ENCODE results near the gene SSBP4.
"Not testable (repeated sequence)": the region's sequence is repeated elsewhere in the genome, so short reads cannot be mapped to it uniquely, and the experiment has no call there.

The SSBP4 gene

DNA sequence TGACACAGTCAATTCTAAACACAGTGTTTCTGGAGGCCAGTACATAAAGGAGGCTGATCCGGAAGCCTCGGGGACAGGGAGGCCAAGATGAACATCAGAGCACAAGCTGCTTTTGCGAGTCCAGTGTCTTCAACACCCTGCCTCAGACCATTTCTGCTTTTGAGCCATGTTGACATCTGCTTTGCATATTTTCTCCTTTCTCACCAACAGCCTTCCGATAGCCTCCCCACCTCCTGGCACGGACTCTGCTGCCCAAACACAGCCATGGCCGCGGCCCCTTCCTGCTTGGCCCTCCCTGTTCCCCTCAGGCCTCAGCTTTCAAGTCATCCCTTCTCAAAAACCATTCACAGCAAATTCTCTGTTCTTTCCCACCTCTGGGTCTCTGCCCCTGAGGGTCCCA, 25.4 kb upstream of the SSBP4 start:
- DNase-seq (ENCODE audit: low spot score), result no peak

DNA sequence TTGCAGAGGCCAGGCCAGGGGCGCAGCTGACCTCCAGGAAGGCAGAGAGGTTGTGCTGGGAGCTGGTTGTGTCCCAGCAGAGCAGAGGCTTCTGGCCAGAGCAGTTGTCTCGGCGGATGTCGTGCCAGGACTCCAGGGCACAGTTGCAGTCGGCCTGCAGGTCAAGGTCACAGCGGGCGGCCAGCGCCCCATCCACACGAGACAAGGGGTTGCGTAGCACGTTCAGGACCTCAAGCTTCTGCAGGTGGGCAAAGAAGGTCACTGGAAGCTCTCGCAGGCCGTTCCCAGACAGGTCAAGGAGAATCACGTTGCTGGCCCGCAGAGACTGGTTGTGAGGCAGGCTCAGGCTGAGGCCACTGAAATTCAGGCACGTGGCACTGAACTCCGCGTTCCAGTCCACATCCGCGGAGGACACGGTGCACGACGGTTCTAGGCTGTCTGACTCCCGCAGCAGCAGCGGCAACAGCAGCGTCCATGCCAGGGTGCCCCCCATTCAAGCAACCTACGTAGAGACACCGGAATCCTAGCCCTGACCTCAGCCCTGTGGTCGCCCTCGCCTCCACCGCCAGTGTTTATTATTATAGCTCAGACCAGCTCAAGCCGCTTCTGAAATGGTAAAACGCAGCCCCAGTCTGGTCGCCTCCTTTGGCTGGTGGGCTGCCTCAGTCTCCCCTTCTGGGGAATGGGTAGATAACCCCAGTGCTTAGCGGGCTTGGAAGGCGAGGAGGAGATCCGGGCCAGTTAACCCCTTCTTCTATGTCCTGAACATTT, 22.5 kb upstream of the SSBP4 start:
- DNase-seq (ENCODE audit: low spot score), result no peak

DNA sequence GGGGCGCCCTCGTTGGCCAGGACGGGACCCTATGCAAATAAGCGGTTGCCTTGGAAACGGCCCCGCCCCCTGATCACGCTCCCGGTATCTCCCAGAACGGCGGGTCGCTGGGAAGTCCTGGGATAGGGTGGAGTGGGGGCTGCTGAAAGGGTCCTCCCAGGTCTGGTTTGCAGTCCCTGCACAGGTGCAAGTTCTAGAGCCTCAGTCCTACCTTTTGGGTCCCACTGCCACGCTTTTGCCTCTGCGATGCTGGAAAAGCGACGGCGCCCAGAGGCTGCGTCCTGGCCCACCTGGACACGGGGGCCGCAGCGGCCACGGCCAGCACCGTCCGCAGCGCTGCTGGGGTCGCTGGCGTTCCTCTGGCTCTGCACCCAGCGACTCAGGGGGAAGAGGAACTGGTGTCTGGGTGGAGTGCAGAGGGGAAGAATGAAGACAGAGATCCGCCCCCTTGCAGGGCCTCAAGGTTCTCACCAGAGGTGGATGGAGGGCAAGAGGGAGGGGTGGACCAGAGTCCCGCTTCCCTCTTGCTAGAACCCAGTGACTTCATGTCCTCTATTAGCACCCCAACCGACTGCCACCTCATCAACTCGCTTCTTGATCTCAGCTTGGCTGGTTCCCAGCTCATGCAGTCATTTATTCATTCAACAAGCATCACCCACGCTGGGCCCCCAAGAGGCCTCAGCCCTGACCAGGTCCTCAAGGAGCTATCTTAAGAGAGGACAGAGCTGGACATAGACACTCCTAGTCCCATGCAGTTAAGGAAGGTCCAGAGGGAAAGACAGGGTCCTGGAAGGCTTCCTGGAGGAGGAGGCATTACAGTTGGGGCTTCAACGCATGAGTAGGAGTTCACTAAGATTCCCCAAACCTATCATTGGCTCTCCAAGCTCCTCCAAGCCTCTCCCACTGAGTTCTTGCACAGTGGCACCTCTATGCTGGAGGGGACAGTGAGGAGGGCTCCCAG, 21.7 kb upstream of the SSBP4 start, which contains the start of gene LRRC25:
Gene LRRC25, minus strand, starts transcription at position 381 of the 961 bp plus-strand sequence. CDS start 659 bp downstream, outside the sequence.
- no peak for DNase-seq (ENCODE audit: low spot score)

DNA sequence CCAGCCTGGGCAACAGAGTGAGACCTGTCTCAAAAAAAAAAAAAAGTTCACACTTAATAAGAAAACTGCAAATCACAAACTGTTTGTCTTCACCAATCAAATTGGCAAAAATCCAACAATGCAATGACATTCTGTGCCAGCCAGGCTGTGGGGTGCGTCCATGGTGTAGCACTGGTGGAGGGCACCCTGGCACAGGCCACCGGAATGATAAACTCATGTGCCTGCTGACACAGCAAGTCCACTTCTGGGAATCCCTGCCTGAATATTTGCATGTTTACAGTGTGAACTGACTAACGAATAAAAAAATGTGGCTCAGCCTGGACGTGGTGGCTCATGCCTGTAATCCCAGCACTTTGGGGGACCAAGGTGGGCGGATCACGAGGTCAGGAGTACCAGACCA, 20.2 kb upstream of the SSBP4 start:
- no peak for DNase-seq (ENCODE audit: low spot score)

DNA sequence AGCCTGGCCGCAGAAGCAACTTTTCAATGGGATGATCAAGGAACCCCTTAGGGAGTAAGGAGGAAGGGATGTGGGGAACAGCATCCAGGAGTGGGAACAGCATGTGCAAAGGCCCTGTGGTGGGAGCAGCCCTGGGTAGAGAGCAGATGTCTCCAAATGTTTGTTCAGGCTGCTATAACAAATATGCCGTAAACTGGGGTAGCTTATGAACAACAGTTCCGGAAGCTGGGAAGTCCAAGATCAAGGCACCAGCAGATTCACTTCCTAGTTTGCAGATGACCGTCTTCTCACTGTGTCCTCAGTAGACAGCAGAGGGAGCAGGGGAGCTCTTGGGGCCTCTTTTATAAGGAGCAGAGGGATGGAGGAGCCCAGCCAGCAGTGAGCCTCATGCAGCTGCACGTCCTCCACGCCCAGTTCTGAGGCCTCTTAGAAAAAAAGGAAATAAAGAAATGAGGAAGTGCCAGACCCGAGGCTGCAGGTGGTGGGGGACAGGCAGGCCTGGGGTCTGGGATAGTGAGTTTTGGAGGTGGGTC, 17.6 kb upstream of the SSBP4 start:
- no peak for DNase-seq (ENCODE audit: low spot score)

DNA sequence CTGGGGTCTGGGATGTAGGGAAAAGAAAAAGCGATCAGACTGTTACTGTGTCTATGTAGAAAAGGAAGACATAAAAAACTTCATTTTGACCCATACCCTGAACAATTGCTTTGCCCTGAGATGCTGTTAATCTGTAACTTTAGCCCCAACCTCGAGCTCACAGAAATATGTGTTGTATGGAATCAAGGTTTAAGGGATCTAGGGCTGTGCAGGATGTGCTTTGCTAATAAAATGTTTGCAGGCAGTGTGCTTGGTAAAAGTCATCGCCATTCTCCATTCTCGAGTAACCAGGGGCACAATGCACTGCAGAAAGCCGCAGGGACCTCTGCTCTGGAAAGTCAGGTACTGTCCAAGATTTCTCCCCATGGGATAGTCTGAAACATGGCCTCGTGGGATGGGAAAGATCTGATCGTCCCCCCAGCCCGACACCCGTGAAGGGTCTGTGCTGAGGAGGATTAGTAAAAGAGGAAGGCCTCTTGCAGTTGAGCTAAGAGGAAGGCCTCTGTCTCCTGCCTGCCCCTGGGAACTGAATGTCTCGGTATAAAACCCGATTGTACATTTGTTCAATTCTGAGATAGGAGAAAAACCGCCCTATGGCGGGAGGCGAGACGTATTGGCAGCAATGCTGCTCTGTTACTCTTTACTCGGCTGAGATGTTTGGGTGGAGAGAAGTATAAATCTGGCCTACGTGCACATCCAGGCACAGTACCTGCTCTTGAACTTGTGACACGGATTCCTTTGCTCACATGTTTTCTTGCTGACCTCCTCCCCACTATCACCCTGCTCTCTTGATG, 16.5 kb upstream of the SSBP4 start:
- not testable (repeated sequence) for DNase-seq (ENCODE audit: low spot score)

DNA sequence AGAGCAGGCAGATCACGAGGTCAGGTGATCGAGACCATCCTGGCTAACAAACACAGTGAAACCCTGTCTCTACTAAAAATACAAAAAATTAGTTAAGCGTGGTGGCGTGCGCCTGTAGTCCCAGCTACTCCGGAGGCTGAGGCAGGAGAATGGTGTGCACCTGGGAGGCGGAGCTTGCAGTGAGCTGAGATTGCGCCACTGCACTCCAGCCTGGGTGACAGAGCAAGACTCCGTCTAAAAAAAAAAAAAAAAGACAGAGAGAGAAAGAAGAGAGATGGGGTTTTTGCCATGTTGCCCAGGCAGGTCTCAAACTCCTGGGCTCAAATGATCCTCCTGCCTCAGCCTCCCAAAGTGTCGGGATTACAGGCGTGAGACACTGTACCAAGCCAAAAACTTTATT, 13.4 kb upstream of the SSBP4 start:
- not testable (repeated sequence) for DNase-seq (ENCODE audit: low spot score)

DNA sequence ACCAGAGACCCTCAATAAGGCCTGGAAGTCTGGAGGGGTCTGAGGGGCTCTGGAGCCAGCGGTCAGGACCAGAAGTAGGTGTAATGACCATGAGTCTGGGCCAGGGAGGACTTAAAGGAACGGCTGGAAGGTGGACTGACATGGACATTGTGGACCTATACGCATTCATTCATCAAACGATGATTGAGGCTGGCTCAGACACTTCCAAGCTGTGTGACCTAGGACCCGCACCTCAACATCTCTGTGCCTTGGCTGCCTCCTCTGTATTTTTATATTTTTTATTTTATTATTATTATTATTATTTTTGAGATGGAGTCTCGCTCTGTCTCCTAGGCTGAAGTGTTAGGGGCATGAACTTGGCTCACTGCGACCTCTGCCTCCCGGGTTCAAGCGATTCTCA, 12.4 kb upstream of the SSBP4 start:
- no peak for DNase-seq (ENCODE audit: low spot score)

DNA sequence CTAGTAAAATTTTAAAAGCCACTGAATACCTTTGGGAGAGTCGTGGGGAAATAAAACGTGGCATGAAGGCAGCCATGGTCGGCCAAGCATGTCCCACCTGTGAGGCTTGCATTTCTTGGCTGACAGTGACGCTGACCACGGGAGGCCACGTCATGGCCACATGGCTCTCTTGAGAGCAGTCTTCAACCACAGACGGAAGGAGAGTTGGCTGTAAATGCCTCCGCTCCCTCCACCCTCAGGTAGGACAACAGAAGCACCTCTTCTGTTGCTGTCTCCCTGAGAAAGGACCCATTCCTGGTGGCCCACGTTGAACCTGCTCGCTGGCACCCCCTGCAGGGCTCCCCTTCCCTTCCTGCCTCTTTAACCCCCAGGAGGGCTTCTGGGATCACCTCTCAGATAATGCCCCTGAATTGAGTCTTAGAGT, 11.1 kb upstream of the SSBP4 start:
- no peak for DNase-seq (ENCODE audit: low spot score)

DNA sequence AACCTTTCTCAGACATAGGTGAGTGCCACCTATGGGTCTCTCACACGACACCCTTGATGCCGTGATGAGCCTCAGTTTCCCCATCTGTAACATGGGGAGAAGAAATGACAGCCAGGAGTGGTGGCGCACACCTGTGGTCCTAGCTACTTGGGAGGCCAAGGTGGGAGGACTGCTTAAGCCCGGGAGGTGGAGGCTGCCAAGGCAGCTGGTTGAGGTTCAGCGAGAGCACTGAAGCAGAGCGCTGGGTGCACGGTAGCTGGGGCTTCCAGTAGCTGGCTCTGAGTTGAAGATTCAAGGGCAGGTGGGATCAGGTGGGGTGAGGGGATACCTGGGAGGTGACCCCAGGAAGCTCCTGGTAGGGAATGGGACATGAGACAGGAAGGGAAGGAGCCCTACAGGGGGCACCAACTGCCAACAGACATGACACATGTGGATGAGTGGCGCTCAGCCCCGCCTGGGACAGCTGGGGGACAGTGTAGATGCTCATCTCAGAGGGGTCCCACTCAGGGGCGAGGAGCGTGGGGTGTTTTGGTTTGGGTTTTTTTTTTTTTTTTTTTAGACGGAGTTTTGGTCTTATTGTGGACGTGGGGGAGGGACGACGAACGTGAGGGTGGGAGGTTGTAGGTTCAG, 6.5 kb upstream of the SSBP4 start:
- DNase-seq (ENCODE audit: low spot score), result no peak

DNA sequence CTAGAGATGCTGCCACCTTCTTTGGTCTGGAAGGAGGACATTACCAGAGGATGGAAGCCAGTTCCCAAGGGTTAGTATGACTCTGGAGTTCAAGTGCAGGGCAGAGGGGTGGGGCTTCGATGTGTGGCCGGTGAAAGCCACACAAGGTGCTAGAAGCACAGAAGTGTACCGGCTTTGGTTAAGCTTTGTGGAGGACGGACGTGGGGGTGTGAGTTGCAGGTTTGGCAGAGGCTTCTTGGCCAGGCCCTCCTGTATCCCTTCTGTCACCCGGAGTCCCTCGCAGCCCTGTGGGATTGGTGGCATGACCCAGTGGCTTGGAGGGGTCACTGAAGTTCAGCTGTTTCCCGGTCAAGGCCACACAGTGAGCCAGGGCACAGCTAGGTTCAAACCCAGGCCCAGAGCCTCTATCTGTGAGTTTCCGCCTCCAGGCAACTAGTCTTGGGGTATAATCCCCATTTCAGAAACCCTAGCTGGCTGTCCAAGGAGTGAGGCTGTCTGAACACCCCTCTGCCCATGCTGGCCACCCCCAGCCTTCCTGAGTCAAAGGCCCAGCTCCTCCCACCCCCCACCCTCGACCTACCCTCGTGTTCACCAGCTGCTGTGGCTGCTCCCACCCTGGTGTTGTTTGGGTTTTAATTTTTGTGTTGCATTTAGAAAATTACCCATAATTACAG, 4.6 kb upstream of the SSBP4 start:
- no peak for DNase-seq (ENCODE audit: low spot score)

DNA sequence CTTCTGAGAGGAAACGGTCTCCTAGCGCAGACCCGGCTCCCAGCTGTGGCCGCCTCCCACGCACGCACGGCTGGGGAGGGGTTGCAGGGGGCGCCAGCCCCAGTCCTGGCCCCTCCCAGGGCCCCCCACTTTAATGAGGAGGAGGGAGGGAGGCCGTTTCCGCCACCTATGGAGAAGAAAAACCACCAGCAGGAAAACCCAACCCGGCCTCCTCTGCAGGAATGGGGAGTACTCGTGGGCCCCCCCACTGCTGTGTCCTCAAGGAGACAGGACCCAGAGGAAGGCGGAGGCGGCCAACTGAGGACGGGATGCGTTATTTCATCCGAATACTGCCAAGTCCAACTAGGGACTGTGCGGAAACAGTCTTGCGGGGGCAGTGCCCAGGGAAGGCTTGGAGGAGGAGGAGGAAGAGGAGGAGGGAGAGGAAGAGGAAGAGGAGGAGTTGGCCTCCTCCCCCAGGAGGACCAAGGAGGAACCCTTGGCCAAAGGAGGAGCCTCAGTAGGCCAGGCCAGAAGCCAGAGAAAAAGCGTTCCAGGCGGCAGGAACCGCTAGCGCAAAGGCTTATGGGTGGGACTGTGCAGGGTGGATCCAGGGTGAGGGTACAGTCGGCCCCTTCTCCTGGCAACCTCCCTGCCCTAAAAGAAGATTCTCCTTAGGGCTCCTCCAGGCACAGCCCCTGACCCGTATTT, 3.9 kb upstream of the SSBP4 start:
- no peak for DNase-seq (ENCODE audit: low spot score)

DNA sequence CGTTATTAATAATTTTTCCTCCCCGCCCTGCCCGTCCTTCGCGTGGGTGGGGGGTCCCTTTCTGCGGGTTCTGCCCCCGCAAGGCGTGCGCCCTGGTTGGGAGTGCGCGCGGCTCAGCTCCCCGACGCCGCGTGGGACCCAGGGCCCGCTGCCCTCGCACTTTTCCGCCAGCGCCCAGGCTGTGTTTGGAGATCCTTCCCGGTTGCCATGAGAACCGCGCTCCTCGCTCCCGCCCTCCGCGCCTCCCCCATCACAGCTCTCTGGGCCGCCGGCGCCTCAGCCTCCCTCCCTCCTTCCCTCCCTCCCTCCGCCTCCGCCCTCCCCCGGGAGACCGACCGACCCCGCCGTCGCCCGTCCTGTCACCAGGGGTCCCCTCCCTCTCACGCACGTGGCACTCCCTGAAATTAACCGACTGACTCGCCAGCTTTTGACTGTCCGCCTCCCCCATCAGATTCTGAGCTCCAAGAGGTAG, 2.4 kb upstream of the SSBP4 start:
- peak; percentile 74 for DNase-seq (ENCODE audit: low spot score)

DNA sequence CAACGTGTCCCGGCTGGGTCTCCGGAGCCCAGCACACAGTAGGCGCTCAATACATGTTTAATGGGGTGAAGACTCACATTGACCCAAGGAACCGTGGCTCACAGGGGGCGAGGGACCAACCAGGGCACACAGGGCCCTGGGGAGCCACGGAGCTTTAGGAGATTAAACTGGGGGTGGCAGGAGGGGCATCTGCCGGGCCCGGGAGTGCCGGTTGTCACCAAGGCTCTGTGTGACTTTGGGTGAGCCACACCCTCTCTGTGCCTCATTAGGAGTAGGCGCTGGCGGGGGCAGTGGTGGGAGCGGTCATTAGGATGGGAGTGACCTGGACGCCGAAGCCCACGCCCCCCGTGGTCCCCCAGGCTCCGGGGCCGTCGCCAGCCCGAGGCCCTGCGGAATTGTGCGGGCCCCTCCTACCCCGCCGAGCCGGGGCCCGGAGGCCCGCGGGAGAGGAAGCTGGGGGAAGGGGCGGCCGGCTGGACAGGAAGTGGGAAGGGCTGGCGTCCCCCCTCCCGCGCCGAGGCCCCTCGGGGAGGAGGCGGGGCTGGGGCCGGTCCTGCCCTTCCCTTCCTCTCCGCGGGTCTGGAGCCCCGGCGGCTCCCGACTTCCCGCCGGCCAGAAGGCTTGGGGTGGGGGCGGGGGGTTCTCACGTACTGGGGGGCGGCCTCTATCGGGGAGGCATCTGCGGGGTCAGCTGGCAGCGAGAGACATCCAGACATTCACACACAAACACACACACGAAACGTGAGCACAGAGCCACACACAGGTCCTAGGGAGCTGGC, 1.8 kb upstream of the SSBP4 start:
- peak; percentile 56 for DNase-seq (ENCODE audit: low spot score)

DNA sequence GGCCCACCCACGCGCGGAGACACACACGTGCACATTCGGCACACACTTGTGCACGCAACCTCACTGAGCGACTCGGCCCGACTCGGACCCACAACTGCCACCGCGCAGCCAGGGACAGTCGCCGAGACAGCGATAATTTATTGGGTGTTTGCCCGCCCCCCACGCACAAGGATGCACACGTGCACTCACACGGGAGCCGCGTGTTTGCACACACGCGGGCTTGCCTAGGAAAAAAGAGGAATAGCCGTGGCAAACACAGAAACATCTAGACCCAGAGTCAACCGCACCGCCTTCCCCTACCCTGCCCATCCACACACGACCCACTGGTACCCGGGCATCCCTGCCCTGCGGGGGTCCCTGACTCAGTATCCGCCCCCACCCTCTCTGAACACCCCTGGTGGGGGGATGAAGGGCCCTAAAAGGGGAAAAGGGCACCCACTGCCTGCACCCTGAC, 1.1 kb upstream of the SSBP4 start:
- no peak for DNase-seq (ENCODE audit: low spot score)

DNA sequence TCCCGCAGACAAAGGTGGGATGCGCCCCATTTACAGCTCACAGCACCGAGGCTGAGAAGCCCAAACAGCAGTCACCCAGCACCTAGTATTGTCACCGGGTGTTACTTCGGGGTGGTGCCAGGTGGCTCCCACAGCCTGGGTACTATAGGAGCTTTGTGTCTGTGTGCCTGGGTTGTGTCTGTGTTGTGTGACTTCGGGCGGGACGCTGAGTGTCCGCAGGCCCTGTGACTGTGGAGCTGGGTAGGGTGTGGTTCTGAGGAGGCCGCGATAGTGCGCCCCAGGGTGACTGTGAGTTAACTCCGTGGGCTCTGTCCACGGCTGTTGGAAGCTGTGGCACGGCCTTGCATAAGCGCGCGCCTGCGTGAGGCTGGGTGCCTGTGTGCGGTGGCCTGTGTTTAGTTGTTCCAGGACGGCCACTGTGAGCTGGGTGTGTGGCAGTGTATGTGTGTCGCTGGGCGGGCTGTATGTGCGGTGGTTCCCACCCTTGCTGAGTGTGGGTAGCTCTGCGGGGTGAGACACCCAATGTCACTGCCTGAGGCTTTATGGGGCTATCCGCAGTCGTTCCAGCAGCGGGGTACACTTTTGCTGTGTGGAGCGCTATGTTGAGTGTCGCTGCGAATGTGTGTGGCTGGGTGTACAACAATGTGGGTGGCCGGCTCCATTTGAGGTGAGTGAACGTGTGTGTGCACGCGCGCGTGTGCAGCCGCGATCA, 559 bp upstream of the SSBP4 start:
- DNase-seq (ENCODE audit: low spot score), result no peak

DNA sequence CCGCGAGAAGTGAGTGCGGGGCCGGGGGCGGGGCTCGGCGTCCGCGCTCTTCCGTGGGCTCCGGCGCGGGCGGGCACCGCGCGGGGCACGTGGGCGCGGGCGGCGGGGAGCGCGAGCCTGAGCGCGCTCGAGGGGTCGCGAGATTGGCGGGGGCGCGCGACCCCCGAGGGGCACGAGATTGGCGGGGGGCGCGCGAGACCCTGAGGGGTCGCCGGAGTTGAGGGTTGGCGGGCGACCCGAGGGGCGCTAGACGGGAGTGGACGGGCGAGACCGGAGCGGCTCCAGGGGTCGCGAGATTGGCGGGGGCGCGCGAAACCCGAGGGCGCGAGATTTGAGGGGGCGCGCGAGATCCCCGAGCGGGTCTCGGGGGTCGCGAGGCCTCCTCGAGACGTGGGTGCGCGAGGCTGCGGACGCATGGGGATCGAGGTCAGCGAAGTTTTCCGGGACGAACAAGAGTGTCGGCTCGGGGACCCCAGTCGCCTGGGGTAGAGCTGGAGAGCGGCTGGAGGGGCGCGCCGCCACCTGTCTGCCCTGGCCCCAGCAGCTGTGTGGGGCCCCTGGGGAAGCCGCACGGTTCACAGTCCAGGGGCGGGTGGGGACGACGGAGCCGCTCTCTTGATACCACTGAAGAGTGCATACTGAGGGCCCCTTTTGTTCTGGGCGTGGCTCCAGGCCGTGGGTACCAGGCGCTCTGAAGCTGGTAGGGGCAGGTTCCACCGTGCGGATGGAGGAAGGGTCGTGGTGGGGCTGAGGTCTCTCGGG, 682 bp downstream of the SSBP4 start:
- DNase-seq (ENCODE audit: low spot score), result no peak

DNA sequence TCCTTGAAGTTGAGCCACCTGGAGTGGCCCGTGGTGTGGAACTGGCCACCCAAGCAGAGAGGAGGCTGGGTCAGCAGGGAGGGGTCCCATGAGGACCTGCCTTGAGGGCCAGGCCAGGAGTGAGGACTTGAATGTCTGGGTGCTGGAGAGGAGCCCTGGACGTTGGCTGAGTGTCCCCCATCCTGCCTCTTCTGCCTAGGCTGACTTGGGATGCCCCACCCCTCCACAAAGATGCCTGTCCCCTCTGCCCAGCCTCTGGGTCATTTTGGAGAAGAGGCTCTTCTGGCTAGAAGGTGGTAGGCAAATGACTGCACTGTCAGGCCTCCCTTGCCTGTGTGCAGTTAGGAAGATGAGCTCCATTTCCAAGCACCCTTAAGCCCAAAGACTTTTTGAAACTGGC, 1.7 kb downstream of the SSBP4 start:
- DNase-seq (ENCODE audit: low spot score), result no peak

Data from activated CD4-positive, alpha-beta T cell treated with anti-CD3 and anti-CD28 coated beads, Interleukin-2, Interleukin-4, amounts not matched to agents 100 ng/mL and 50 ng/mL, durations not matched to agents 16 hours and 8 hours (primary cell).